ENCODE results near the gene ADGRA1.

DNA sequence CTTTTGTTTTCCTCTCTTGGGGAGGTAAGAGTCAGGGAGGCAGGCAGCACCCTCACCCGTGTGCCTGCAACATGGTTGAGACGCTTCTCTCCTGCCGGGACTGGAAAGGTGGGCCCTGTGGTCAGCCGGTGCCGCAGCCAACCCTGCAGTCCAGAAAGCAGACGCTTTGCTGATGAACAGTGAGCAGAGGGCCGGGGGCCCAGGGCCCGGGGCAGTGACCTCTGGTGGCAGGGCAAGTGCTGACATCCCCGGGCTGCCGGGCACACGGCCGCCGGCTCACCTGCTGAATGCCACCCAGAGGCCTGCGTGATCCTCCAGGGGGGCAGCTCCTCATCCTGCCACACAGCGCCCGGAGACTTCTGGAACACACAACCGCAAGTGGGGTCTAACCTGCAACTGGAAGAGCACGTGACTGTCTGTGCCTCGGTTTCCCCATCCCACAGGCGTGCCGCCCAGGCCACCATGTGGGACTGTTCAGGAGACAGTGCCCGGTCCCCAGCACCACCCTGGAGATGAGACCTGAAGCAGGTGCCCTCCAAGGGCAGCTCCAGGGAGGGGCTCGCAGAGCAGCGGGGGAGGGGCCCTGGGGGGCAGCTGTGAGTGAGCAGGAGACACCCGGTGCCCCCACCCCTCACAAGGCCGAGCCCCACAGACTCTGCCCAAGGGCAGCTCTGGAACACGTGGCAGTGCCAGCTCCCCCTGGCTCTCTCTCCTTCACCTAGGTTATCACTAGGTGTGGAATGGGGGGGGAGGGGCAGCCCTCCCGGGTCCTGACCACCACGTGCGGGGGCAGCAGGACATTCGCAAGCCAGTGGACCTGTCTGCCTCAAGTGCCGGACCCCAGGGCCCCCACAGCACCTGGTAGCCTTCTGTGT lies 2.2 kb upstream of the ADGRA1 start:
- TF ChIP-seq PAX5 (IDR thresholded peaks at IDR 0.05; ENCODE audit: insufficient read depth, low read length, severe bottlenecking) (no peak), POLR2A (IDR thresholded peaks at IDR 0.05; ENCODE audit: low read depth, low read length) (no peak)
